ENCODE measurements around the gene ASCL5. TPM values are rescaled to one million over a fixed set of nuclear protein-coding genes. Genes with fewer than 3 reads are reported as not detected.

The ASCL5 gene
- total and polyA plus RNA-seq, 2 of the 13 experiments (the other 11 are each of a cell fraction or from before 2014, with no cell fraction given): not detected

DNA sequence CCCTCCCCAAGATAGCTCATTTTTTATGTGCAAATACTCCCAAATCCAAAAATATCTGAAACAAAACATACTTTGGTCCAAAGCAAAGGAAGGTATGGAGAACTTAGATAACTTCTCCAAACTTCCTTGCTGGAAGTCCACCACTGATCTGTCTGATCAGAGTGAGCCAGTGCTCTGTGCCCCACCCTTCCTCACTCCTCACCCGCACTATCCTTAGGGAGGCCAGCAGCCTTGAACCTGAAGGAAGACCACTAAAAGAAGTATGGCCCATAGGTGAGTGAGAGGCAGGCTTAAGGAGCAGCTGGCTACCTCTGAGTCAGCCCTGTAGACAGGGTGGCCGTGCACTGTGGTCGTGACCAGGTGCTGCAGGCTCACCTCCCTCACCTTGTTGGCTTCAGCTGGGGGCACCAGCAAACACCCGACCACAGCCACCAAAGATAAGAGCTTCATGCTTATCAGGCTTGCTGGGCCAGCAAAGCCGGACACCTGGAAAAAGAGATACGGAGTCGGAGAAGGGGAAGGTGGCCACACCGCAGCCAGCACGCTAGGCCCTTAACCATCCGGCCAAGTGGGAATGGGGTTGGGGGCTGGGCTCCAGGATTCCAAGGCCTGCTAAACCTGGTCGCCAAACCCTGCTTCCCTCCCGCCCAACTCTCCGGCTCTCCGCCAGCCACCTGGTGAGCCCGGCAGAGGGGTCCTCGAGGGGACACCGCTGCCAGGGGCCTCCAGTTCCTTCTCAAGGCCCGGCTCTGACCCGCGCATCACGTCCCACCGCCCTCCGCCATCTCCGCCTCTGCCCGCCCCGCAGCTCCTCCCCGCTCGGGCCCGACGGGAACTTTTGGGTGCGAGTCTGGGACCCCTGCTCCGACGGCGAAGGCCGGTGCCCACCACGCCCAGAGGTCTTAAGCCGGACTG is 26.7 kb upstream of the ASCL5 start (continued):
- peak; percentile 49; the same call in 1 of the 2 replicates for TF ChIP-seq UBTF (CRISPR knock-in tag; IDR thresholded peaks at IDR 0.05)
- no peak for TF ChIP-seq ZSCAN30 (CRISPR knock-in tag; IDR thresholded peaks at IDR 0.05)
- TF ChIP-seq ZSCAN20 (CRISPR knock-in tag; IDR thresholded peaks at IDR 0.05; ENCODE audit: borderline replicate concordance): no peak
- no peak for TF ChIP-seq FOXK2 (IDR thresholded peaks at IDR 0.05)
- no peak for TF ChIP-seq ZNF451 (CRISPR knock-in tag; IDR thresholded peaks at IDR 0.05)
- TF ChIP-seq ZUFSP (CRISPR knock-in tag; IDR thresholded peaks at IDR 0.05; ENCODE audit: borderline replicate concordance): no peak
- TF ChIP-seq, protein P1, sequence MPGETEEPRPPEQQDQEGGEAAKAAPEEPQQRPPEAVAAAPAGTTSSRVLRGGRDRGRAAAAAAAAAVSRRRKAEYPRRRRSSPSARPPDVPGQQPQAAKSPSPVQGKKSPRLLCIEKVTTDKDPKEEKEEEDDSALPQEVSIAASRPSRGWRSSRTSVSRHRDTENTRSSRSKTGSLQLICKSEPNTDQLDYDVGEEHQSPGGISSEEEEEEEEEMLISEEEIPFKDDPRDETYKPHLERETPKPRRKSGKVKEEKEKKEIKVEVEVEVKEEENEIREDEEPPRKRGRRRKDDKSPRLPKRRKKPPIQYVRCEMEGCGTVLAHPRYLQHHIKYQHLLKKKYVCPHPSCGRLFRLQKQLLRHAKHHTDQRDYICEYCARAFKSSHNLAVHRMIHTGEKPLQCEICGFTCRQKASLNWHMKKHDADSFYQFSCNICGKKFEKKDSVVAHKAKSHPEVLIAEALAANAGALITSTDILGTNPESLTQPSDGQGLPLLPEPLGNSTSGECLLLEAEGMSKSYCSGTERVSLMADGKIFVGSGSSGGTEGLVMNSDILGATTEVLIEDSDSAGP (CRISPR knock-in tag; IDR thresholded peaks at IDR 0.05; ENCODE audit: borderline replicate concordance): peak; percentile 34; the same call in 1 of the 2 replicates
- no peak for TF ChIP-seq ZNF414 (CRISPR knock-in tag; IDR thresholded peaks at IDR 0.05)
- TF ChIP-seq ZNF33B (CRISPR knock-in tag; IDR thresholded peaks at IDR 0.05): no peak
- no peak for TF ChIP-seq THAP8 (CRISPR knock-in tag; IDR thresholded peaks at IDR 0.05; ENCODE audit: borderline replicate concordance)
- peak; percentile 61 for TF ChIP-seq NRL (CRISPR knock-in tag; IDR thresholded peaks at IDR 0.05; ENCODE audit: borderline replicate concordance)
- no peak for TF ChIP-seq ZNF235 (CRISPR knock-in tag; IDR thresholded peaks at IDR 0.05; ENCODE audit: borderline replicate concordance)
- 0 out of 2 replicates have a peak, but pooled peaks have one; percentile 48 for TF ChIP-seq ZNF747 (CRISPR knock-in tag; IDR thresholded peaks at IDR 0.05; ENCODE audit: borderline replicate concordance)
- TF ChIP-seq NCOR1 (IDR thresholded peaks at IDR 0.05; ENCODE audit: borderline replicate concordance, low read length): no peak
- TF ChIP-seq GTF2F1 (IDR thresholded peaks at IDR 0.05; ENCODE audit: low read length): no peak
- TF ChIP-seq NR0B2 (CRISPR knock-in tag; IDR thresholded peaks at IDR 0.05): no peak
- TF ChIP-seq PAX8 (CRISPR knock-in tag; IDR thresholded peaks at IDR 0.05; ENCODE audit: borderline replicate concordance): no peak
- no peak for TF ChIP-seq MIER3 (CRISPR knock-in tag; IDR thresholded peaks at IDR 0.05; ENCODE audit: borderline replicate concordance)
- no peak for TF ChIP-seq ZNF879 (CRISPR knock-in tag; IDR thresholded peaks at IDR 0.05)
- peak; percentile 61; the same call in 1 of the 2 replicates for TF ChIP-seq ZNF564 (CRISPR knock-in tag; IDR thresholded peaks at IDR 0.05)
- TF ChIP-seq ZNF619 (CRISPR knock-in tag; IDR thresholded peaks at IDR 0.05): no peak
